IPS DF 4.7 (cell line): ENCODE measurements around the gene STT3B.

Experiments used
- DNase-seq: peaks from one replicate; pipeline ENCODE4 v3.0.0-alpha.2; 2013; ENCODE audit warnings: low spot score; ENCODE audit errors: extremely low read depth

STT3B gene

GRCh38 chr3:31550452-31551251 is 17.9 kb downstream of the STT3B start:
- DNase-seq: no peak

- no peak for DNase-seq
Observed at GRCh38 chr3:31551646-31552045, 18.9 kb downstream of the STT3B start.

- no peak for DNase-seq
Observed at GRCh38 chr3:31552103-31552502, 19.4 kb downstream of the STT3B start.

GRCh38 chr3:31553258-31553657 is 20.5 kb downstream of the STT3B start:
- no peak for DNase-seq

- no peak for DNase-seq
Observed at GRCh38 chr3:31555204-31555603, 22.5 kb downstream of the STT3B start.

GRCh38 chr3:31559872-31560534 is 27.3 kb downstream of the STT3B start:
- DNase-seq: no peak

- DNase-seq: no peak
Observed at GRCh38 chr3:31561891-31562290, 29.2 kb downstream of the STT3B start.

GRCh38 chr3:31562525-31562924 is 29.8 kb downstream of the STT3B start:
- no peak for DNase-seq

GRCh38 chr3:31565288-31565687 is 32.6 kb downstream of the STT3B start:
- DNase-seq: no peak

GRCh38 chr3:31567036-31567435 is 34.3 kb downstream of the STT3B start:
- no peak for DNase-seq

- no peak for DNase-seq
Observed at GRCh38 chr3:31568649-31569048, 35.9 kb downstream of the STT3B start.

- no peak for DNase-seq
Observed at GRCh38 chr3:31571325-31571724, 38.6 kb downstream of the STT3B start.

- no peak for DNase-seq
Observed at GRCh38 chr3:31572236-31573004, 39.7 kb downstream of the STT3B start.

GRCh38 chr3:31573036-31573779 is 40.5 kb downstream of the STT3B start:
- DNase-seq: no peak

- no peak for DNase-seq
Observed at GRCh38 chr3:31575448-31575847, 42.7 kb downstream of the STT3B start.

- DNase-seq: no peak
Observed at GRCh38 chr3:31576521-31576920, 43.8 kb downstream of the STT3B start.

GRCh38 chr3:31577232-31577631 is 44.5 kb downstream of the STT3B start:
- no peak for DNase-seq

GRCh38 chr3:31579828-31580227 is 47.1 kb downstream of the STT3B start:
- DNase-seq: no peak

- DNase-seq: no peak
Observed at GRCh38 chr3:31580645-31581044, 47.9 kb downstream of the STT3B start.

GRCh38 chr3:31581660-31582059 is 48.9 kb downstream of the STT3B start:
- no peak for DNase-seq

GRCh38 chr3:31589228-31589627 is 56.5 kb downstream of the STT3B start:
- no peak for DNase-seq

- DNase-seq: no peak
Observed at GRCh38 chr3:31590650-31591049, 57.9 kb downstream of the STT3B start.
